Measurements from ENCODE around the gene THUMPD3. TPM values are rescaled to one million over a fixed set of nuclear protein-coding genes. Genes with fewer than 3 reads are reported as not detected.

Gene THUMPD3
- total and polyA plus RNA-seq, 2 of the 13 experiments (the other 11 are each of a cell fraction or from before 2014, with no cell fraction given) = 31.2 to 44.1 TPM

DNA sequence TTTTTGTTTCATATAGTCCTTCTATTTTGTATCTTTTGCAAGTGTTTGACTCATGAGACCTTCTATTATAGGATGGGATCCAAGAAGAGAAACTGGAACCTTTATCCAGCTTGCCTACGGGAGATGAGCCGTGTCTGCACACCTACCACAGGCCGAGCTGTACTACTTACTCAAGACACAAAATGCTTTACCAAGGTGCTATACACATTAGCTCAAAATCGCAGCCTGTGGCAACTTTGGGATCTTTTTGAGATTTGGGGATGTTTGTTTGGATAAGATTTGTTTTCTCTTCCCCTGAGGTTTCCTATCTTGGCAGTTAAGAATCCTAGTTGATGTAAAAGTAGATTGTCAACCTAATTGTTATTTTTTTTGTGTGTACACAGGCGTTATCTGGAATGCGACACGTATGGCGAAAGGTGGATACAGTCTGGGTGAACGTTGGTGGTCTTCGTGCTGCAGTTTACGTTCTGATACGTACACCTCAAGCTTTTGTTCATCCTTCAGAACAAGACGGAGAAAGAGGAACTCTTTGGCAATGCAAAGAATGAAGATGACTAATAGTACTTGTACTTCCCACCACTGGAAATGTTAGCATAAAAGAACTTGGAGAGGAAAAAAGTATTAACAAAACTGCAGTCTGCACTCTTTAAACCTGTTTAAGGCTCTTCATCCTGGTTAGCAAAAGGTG, 21.4 kb downstream of the THUMPD3 start:
- peak; percentile 19 for ATAC-seq
- CTCF ChIA-PET (ENCODE audit: low intra/inter-chr PET ratio, low total read pairs) = no interaction called here
- 96% methylated on average over 13 of the region's 13 CpGs for WGBS (ENCODE audit: low lambda C conversion rate)
- TF ChIP-seq POLR2AphosphoS5 (IDR thresholded peaks at IDR 0.05; ENCODE audit: low read depth, low read length) (peak; percentile 0; the same call in 1 of the 2 replicates), CENPX (CRISPR knock-in tag; IDR thresholded peaks at IDR 0.05) (no peak), TOPORS (CRISPR knock-in tag; IDR thresholded peaks at IDR 0.05) (no peak), REST (IDR thresholded peaks at IDR 0.05; ENCODE audit: borderline replicate concordance in 1 of 2, low read depth in 1 of 2, low read length in 2 of 2) (no peak), PTBP1 (IDR thresholded peaks at IDR 0.05; ENCODE audit: low read depth, low read length, poor library complexity, severe bottlenecking) (no peak), NFIC (IDR thresholded peaks at IDR 0.05; ENCODE audit: low read length) (0 out of 2 replicates have a peak, but pooled peaks have one; percentile 17), RBFOX2 (IDR thresholded peaks at IDR 0.05; ENCODE audit: low read depth, low read length) (no peak), PHF8 (CRISPR knock-in tag; IDR thresholded peaks at IDR 0.05) (no peak), GABPB1 (CRISPR knock-in tag; IDR thresholded peaks at IDR 0.05) (no peak), ZNF564 (CRISPR knock-in tag; IDR thresholded peaks at IDR 0.05) (no peak), ZNF773 (CRISPR knock-in tag; IDR thresholded peaks at IDR 0.05; ENCODE audit: borderline replicate concordance) (no peak), AKAP8 (CRISPR knock-in tag; IDR thresholded peaks at IDR 0.05) (no peak), GPBP1L1 (CRISPR knock-in tag; IDR thresholded peaks at IDR 0.05) (no peak)
- TF ChIP-seq, protein P1, sequence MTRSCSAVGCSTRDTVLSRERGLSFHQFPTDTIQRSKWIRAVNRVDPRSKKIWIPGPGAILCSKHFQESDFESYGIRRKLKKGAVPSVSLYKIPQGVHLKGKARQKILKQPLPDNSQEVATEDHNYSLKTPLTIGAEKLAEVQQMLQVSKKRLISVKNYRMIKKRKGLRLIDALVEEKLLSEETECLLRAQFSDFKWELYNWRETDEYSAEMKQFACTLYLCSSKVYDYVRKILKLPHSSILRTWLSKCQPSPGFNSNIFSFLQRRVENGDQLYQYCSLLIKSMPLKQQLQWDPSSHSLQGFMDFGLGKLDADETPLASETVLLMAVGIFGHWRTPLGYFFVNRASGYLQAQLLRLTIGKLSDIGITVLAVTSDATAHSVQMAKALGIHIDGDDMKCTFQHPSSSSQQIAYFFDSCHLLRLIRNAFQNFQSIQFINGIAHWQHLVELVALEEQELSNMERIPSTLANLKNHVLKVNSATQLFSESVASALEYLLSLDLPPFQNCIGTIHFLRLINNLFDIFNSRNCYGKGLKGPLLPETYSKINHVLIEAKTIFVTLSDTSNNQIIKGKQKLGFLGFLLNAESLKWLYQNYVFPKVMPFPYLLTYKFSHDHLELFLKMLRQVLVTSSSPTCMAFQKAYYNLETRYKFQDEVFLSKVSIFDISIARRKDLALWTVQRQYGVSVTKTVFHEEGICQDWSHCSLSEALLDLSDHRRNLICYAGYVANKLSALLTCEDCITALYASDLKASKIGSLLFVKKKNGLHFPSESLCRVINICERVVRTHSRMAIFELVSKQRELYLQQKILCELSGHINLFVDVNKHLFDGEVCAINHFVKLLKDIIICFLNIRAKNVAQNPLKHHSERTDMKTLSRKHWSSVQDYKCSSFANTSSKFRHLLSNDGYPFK (CRISPR knock-in tag; IDR thresholded peaks at IDR 0.05; ENCODE audit: borderline replicate concordance) = no peak
- TF ChIP-seq, protein P2, sequence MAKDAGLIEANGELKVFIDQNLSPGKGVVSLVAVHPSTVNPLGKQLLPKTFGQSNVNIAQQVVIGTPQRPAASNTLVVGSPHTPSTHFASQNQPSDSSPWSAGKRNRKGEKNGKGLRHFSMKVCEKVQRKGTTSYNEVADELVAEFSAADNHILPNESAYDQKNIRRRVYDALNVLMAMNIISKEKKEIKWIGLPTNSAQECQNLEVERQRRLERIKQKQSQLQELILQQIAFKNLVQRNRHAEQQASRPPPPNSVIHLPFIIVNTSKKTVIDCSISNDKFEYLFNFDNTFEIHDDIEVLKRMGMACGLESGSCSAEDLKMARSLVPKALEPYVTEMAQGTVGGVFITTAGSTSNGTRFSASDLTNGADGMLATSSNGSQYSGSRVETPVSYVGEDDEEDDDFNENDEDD (CRISPR knock-in tag; IDR thresholded peaks at IDR 0.05; ENCODE audit: borderline replicate concordance) = no peak

More for the DNA sequence above, 21.4 kb downstream of the THUMPD3 start:
- in situ Hi-C loops (cut with HindIII; ENCODE audit: extremely low pct_ligation_motif_present, low pct_unique_long_range_greater_than_20kb) (no loop called here), intact Hi-C loops (cut with micrococcal nuclease; ENCODE audit: unreplicated experiment) (no loop called here)
- no peak overlapping the region for H3K4me2 ChIP-seq (ENCODE audit: low read depth, low read length)
- POLR2A ChIA-PET = interaction anchor here (1.0 to 3.1 kb wide), 4 partner anchors 9 to 22 kb away, joined by 3 to 16 read pairs (median 6); partner anchors contain the start of gene THUMPD3
- H3K9me3 ChIP-seq (ENCODE audit: low read length) = no peaks in the 10 kb centered on the region
- TSS peak; percentile 30 for BruUV-seq (replicated peaks)
- peaks cover 22% of the 10 kb centered on the region for H3K4me1 ChIP-seq (ENCODE audit: insufficient read depth, low read length)
- FAIRE-seq (no peak), DNase-seq (ENCODE audit: low spot score) (no peak)
- peaks cover 8% of the 10 kb centered on the region for H3K79me2 ChIP-seq (ENCODE audit: insufficient read depth, low read length)
- no peak overlapping the region for H3K4me3 ChIP-seq (replicated peaks in 1 of 3; ENCODE audit: insufficient read depth in 1 of 3, low read depth in 2 of 3, low read length in 3 of 3)
- H2AFZ ChIP-seq (ENCODE audit: low read length) = no peak overlapping the region
- H3K36me3 ChIP-seq (replicated peaks in 1 of 2; ENCODE audit: control insufficient read depth in 1 of 2, insufficient read depth in 2 of 2, low read length in 2 of 2) = peaks cover 14 to 72% of the 10 kb centered on the region in 2 experiments
- H3K9ac ChIP-seq (ENCODE audit: insufficient read depth, low read depth, low read length) = no peak overlapping the region
- no peaks in the 10 kb centered on the region for H3K27me3 ChIP-seq (ENCODE audit: control insufficient read depth in 1 of 2, insufficient read depth in 2 of 2, low read length in 2 of 2)
- no peak overlapping the region for H3K27ac ChIP-seq (ENCODE audit: extremely low read length, insufficient read depth, low read length)
- H4K20me1 ChIP-seq (ENCODE audit: insufficient read depth, low read length) = no peaks in the 10 kb centered on the region; the same call in 1 of the 2 replicates

Measured in HepG2 (cell line).